ENCODE measurements around the gene C19orf18.
A peak's percentile ranks its signal among the peaks of the same experiment; 100 is the strongest.

Gene C19orf18

GRCh38 chr19:57934820-57935665, 39.3 kb downstream of the C19orf18 start, which contains the start of gene ZNF418:
ZNF418 (minus strand) TSS chr19:57935402; CDS start chr19:57933822, 1,580 bp downstream.
- DNase-seq (ENCODE audit: low read depth), result peak; percentile 41
- peak within 1 kb of the TSS; percentile 55 for H3K4me3 ChIP-seq (ENCODE audit: low read depth, low read length)

GRCh38 chr19:57927587-57927986, 46.7 kb downstream of the C19orf18 start:
- DNase-seq (ENCODE audit: low read depth), result no peak
- no peak for TF ChIP-seq CTCF (IDR thresholded peaks at IDR 0.05; ENCODE audit: low read depth, low read length, missing control alignments)

More at GRCh38 chr19:57934820-57935665, 39.3 kb downstream of the C19orf18 start, which contains the start of gene ZNF418:
- no peak for TF ChIP-seq CTCF (IDR thresholded peaks at IDR 0.05; ENCODE audit: low read depth, low read length, missing control alignments)

GRCh38 chr19:57916168-57916995, 58.0 kb downstream of the C19orf18 start, which contains the start of gene ZNF417:
ZNF417 (minus strand) TSS chr19:57916592; CDS start chr19:57916411, 181 bp downstream.
- TF ChIP-seq CTCF (IDR thresholded peaks at IDR 0.05; ENCODE audit: low read depth, low read length, missing control alignments), result peak; percentile 33
- H3K4me3 ChIP-seq (ENCODE audit: low read depth, low read length), result peak within 1 kb of the TSS; percentile 73
- peak; percentile 97 for DNase-seq (ENCODE audit: low read depth)

More at GRCh38 chr19:57927587-57927986, 46.7 kb downstream of the C19orf18 start:
- H3K4me3 ChIP-seq (ENCODE audit: low read depth, low read length), result no peak overlapping the region

GRCh38 chr19:57914531-57914930, 59.8 kb downstream of the C19orf18 start:
- TF ChIP-seq CTCF (IDR thresholded peaks at IDR 0.05; ENCODE audit: low read depth, low read length, missing control alignments), result no peak
- no peak for DNase-seq (ENCODE audit: low read depth)
- H3K4me3 ChIP-seq (ENCODE audit: low read depth, low read length), result no peak overlapping the region
